BLaER1 treated with 17β-estradiol and CSF1 and Interleukin-3, amounts not matched to agents 10 nM and 100 nM (cell line): ENCODE data around the gene PRPF40B.

Experiments used
- H3K27ac ChIP-seq, 11 experiments: shearing (Covaris generic); formaldehyde crosslinking; 2 replicates each; pipeline ENCODE4 v1.8.1; 2022
- H3K27me3 ChIP-seq, 11 experiments: shearing (Covaris generic); formaldehyde crosslinking; 2 replicates each; pipeline ENCODE4 v1.8.1; 2022
- H3K36me3 ChIP-seq, 11 experiments: shearing (Covaris generic); formaldehyde crosslinking; 2 replicates each; pipeline ENCODE4 v1.8.1; 2022
- H3K4me1 ChIP-seq, 10 experiments: shearing (Covaris generic); formaldehyde crosslinking; 2 replicates each; pipeline ENCODE4 v1.8.1; 2022
- H3K4me2 ChIP-seq, 11 experiments: shearing (Covaris generic); formaldehyde crosslinking; 2 replicates each; pipeline ENCODE4 v1.8.1; 2022
- H3K4me3 ChIP-seq, 10 experiments: shearing (Covaris generic); formaldehyde crosslinking; 2 replicates each; pipeline ENCODE4 v1.8.1; 2022
- H3K9ac ChIP-seq, 11 experiments: shearing (Covaris generic); formaldehyde crosslinking; 2 replicates each; pipeline ENCODE4 v1.8.1; 2022
- H3K9me3 ChIP-seq, 11 experiments: shearing (Covaris generic); formaldehyde crosslinking; replicated peaks in 1 of 11; 2 replicates each; pipeline ENCODE4 v1.8.1; 2022
- H4K20me1 ChIP-seq, 11 experiments: shearing (Covaris generic); formaldehyde crosslinking; 2 replicates each; pipeline ENCODE4 v1.8.1; 2022
- Cebpa-rat ChIP-seq, 11 experiments: shearing (Covaris generic); IDR thresholded peaks; 2 replicates each; pipeline ENCODE4 v1.8.1; 2022

The PRPF40B gene

GRCh38 chr12:49683599-49684309 lies 60.4 kb downstream of the PRPF40B start:
- Histone ChIP-seq H3K4me2 (peak overlapping the region; percentile 4 to 66 (median 45); a peak in 18 of 22 replicates), H3K9ac (no peak overlapping the region), H3K36me3 (0 out of 22 replicates have a peak, but pooled peaks cover 0 to 3% (median 0%) of the 10 kb centered on the region in 11 experiments), H3K27ac (no peak overlapping the region), H3K9me3 (no peaks in the 10 kb centered on the region), H3K4me3 (no peak overlapping the region), H3K4me1 (peaks cover 27 to 47% (median 37%) of the 10 kb centered on the region in 10 experiments), H4K20me1 (peaks cover 0 to 70% (median 29%) of the 10 kb centered on the region in 11 experiments; a peak in 12 of 22 replicates), H3K27me3 (no peaks in the 10 kb centered on the region)
- no peak for TF ChIP-seq Cebpa-rat (IDR thresholded peaks at IDR 0.05)

- Histone ChIP-seq H3K4me2 (peak overlapping the region; percentile 24 to 66 (median 48); a peak in 20 of 22 replicates), H3K4me1 (peaks cover 32 to 47% (median 37%) of the 10 kb centered on the region in 10 experiments), H3K27ac (no peak overlapping the region), H4K20me1 (peaks cover 0 to 74% (median 30%) of the 10 kb centered on the region in 11 experiments; a peak in 12 of 22 replicates), H3K9me3 (no peaks in the 10 kb centered on the region), H3K36me3 (0 out of 22 replicates have a peak, but pooled peaks cover 0 to 3% (median 0%) of the 10 kb centered on the region in 11 experiments), H3K9ac (no peak overlapping the region), H3K27me3 (no peaks in the 10 kb centered on the region), H3K4me3 (no peak overlapping the region)
- no peak for TF ChIP-seq Cebpa-rat (IDR thresholded peaks at IDR 0.05)
Measured at GRCh38 chr12:49684310-49684854, 61.0 kb downstream of the PRPF40B start.

- no peak overlapping the region for H3K9ac ChIP-seq
- peaks cover 27 to 50% (median 44%) of the 10 kb centered on the region in 10 experiments for H3K4me1 ChIP-seq
- peak overlapping the region in 2 of 11 experiments; percentile 4 to 10; a peak in 1 of 22 replicates for H3K4me2 ChIP-seq
- no peak overlapping the region for H3K4me3 ChIP-seq
- no peaks in the 10 kb centered on the region for H3K27me3 ChIP-seq
- H4K20me1 ChIP-seq, result peaks cover 0 to 78% (median 34%) of the 10 kb centered on the region in 11 experiments; a peak in 12 of 22 replicates
- TF ChIP-seq Cebpa-rat (IDR thresholded peaks at IDR 0.05), result no peak
- no peaks in the 10 kb centered on the region for H3K9me3 ChIP-seq
- H3K27ac ChIP-seq, result no peak overlapping the region
- peaks cover 0 to 3% (median 0%) of the 10 kb centered on the region in 11 experiments; a peak in 1 of 22 replicates for H3K36me3 ChIP-seq
Measured at GRCh38 chr12:49687941-49688340, 64.6 kb downstream of the PRPF40B start.

- peaks cover 0 to 72% (median 30%) of the 10 kb centered on the region in 11 experiments; a peak in 12 of 22 replicates for H4K20me1 ChIP-seq
- peaks cover 0 to 3% (median 0%) of the 10 kb centered on the region in 11 experiments; a peak in 1 of 22 replicates for H3K36me3 ChIP-seq
- no peak overlapping the region for H3K27ac ChIP-seq
- peak overlapping the region in 2 of 11 experiments; percentile 8 to 28; a peak in 4 of 22 replicates for H3K4me2 ChIP-seq
- H3K9ac ChIP-seq, result no peak overlapping the region
- H3K4me1 ChIP-seq, result peaks cover 26 to 44% (median 37%) of the 10 kb centered on the region in 10 experiments
- H3K4me3 ChIP-seq, result no peak overlapping the region
- no peaks in the 10 kb centered on the region for H3K27me3 ChIP-seq
- TF ChIP-seq Cebpa-rat (IDR thresholded peaks at IDR 0.05), result no peak
- no peaks in the 10 kb centered on the region for H3K9me3 ChIP-seq
Measured at GRCh38 chr12:49689237-49689636, 65.9 kb downstream of the PRPF40B start.

GRCh38 chr12:49689785-49690184 lies 66.4 kb downstream of the PRPF40B start:
- H3K4me2 ChIP-seq, result peak overlapping the region in 1 of 11 experiments; percentile 8; a peak in 1 of 22 replicates

GRCh38 chr12:49692851-49693250 lies 69.5 kb downstream of the PRPF40B start:
- Histone ChIP-seq H4K20me1 (peaks cover 0 to 84% (median 32%) of the 10 kb centered on the region in 11 experiments; a peak in 14 of 22 replicates), H3K4me3 (no peak overlapping the region), H3K9me3 (no peaks in the 10 kb centered on the region), H3K36me3 (no peaks in the 10 kb centered on the region; a peak in 1 of 22 replicates), H3K4me2 (peak overlapping the region in 8 of 11 experiments; percentile 0 to 45 (median 14); a peak in 7 of 22 replicates), H3K27me3 (no peaks in the 10 kb centered on the region; a peak in 3 of 22 replicates), H3K27ac (no peak overlapping the region), H3K9ac (no peak overlapping the region), H3K4me1 (peaks cover 35 to 45% (median 39%) of the 10 kb centered on the region in 10 experiments)
- TF ChIP-seq Cebpa-rat (IDR thresholded peaks at IDR 0.05), result no peak

More at GRCh38 chr12:49689785-49690184, 66.4 kb downstream of the PRPF40B start:
- no peaks in the 10 kb centered on the region for H3K27me3 ChIP-seq
- no peak overlapping the region for H3K27ac ChIP-seq
- H3K4me1 ChIP-seq, result peaks cover 24 to 38% (median 32%) of the 10 kb centered on the region in 10 experiments
- no peaks in the 10 kb centered on the region for H3K9me3 ChIP-seq
- H4K20me1 ChIP-seq, result peaks cover 0 to 71% (median 30%) of the 10 kb centered on the region in 11 experiments; a peak in 12 of 22 replicates
- H3K36me3 ChIP-seq, result peaks cover 0 to 3% (median 0%) of the 10 kb centered on the region in 11 experiments; a peak in 1 of 22 replicates
- TF ChIP-seq Cebpa-rat (IDR thresholded peaks at IDR 0.05), result no peak
- H3K9ac ChIP-seq, result no peak overlapping the region
- H3K4me3 ChIP-seq, result no peak overlapping the region

GRCh38 chr12:49693931-49694444 lies 70.6 kb downstream of the PRPF40B start:
- Histone ChIP-seq H3K4me2 (peak overlapping the region in 4 of 11 experiments; percentile 2 to 39 (median 34); a peak in 5 of 22 replicates), H3K9me3 (no peaks in the 10 kb centered on the region), H3K4me3 (no peak overlapping the region), H3K4me1 (peaks cover 46 to 54% (median 48%) of the 10 kb centered on the region in 10 experiments), H3K36me3 (no peaks in the 10 kb centered on the region; a peak in 1 of 22 replicates), H4K20me1 (peaks cover 9 to 84% (median 37%) of the 10 kb centered on the region in 11 experiments; a peak in 18 of 22 replicates), H3K27ac (no peak overlapping the region), H3K27me3 (no peaks in the 10 kb centered on the region; a peak in 3 of 22 replicates), H3K9ac (no peak overlapping the region)
- TF ChIP-seq Cebpa-rat (IDR thresholded peaks at IDR 0.05), result no peak
